CD14-positive monocyte (primary cell): Measurements from ENCODE around the gene ANGPTL1. TPM values are rescaled to one million over a fixed set of nuclear protein-coding genes. Genes with fewer than 3 reads are reported as not detected.

Experiments
- DNase-seq, 3 donors: peaks; one replicate each; pipeline ENCODE4 v3.0.0-alpha.2; 2011 to 2022
- H2AFZ ChIP-seq: 2 replicates; pipeline ENCODE4 v1.6.0; 2012; ENCODE audit warnings: mild to moderate bottlenecking, low read depth, low read length, inconsistent platforms; ENCODE audit not compliant: insufficient read depth, poor library complexity, severe bottlenecking
- H3K27ac ChIP-seq, 2 donors: 1 replicate in 1 of 2; 2 replicates in 1 of 2; pipeline ENCODE4 v1.5.1; 2012 to 2013; ENCODE audit warnings: low read length in 2 of 2, control low read depth in 1 of 2, inconsistent platforms in 1 of 2, low read depth in 1 of 2, mild to moderate bottlenecking in 1 of 2
- H3K27me3 ChIP-seq, 2 donors: one replicate each; pipeline versions ENCODE4 v1.6.0 to v1.6.1; 2011 to 2013; ENCODE audit warnings: low read length in 2 of 2; ENCODE audit not compliant: control insufficient read depth in 2 of 2, insufficient read depth in 2 of 2
- H3K36me3 ChIP-seq, 2 donors: replicated peaks in 1 of 2; 1 replicate in 1 of 2; 2 replicates in 1 of 2; pipeline versions ENCODE4 v1.5.1 to v1.6.1; 2012 to 2013; ENCODE audit warnings: low read length in 2 of 2, control low read depth in 1 of 2, inconsistent platforms in 1 of 2, mild to moderate bottlenecking in 1 of 2; ENCODE audit not compliant: insufficient read depth in 2 of 2, control insufficient read depth in 1 of 2
- H3K4me1 ChIP-seq, 2 donors: 1 replicate in 1 of 2; 2 replicates in 1 of 2; pipeline versions ENCODE4 v1.5.1 to v1.6.1; 2012 to 2013; ENCODE audit warnings: low read length in 2 of 2, control low read depth in 1 of 2, inconsistent platforms in 1 of 2, mild to moderate bottlenecking in 1 of 2, moderate library complexity in 1 of 2; ENCODE audit not compliant: insufficient read depth in 2 of 2, control insufficient read depth in 1 of 2
- H3K4me2 ChIP-seq: replicated peaks from 2 replicates; pipeline ENCODE3; 2012; ENCODE audit warnings: low read length, moderate library complexity, mild to moderate bottlenecking; ENCODE audit not compliant: poor library complexity, severe bottlenecking; ENCODE audit errors: extremely low read depth
- H3K4me3 ChIP-seq, 3 experiments: fragments of 200-600 bp in 1 of 3; sonication (generic) in 1 of 3; replicated peaks in 1 of 3; 1 replicate in 2 of 3; 2 replicates in 1 of 3; pipeline ENCODE4 v1.5.1; 2011 to 2013; ENCODE audit warnings: low read length in 3 of 3, mild to moderate bottlenecking in 3 of 3, control low read depth in 2 of 3, low read depth in 2 of 3, inconsistent platforms in 1 of 3, moderate library complexity in 1 of 3
- H3K79me2 ChIP-seq: 2 replicates; pipeline ENCODE4 v1.6.0; 2012; ENCODE audit warnings: mild to moderate bottlenecking, control low read depth, inconsistent platforms, low read length, moderate library complexity; ENCODE audit not compliant: insufficient read depth
- H3K9ac ChIP-seq: 2 replicates; pipeline ENCODE4 v1.6.0; 2017; ENCODE audit warnings: low read length, mild to moderate bottlenecking; ENCODE audit not compliant: insufficient read depth, poor library complexity, severe bottlenecking
- H3K9me3 ChIP-seq, 2 donors: replicated peaks in 1 of 2; 1 replicate in 1 of 2; 2 replicates in 1 of 2; pipeline versions ENCODE4 v1.5.1 to v1.6.1; 2012 to 2013; ENCODE audit warnings: low read length in 2 of 2, control low read depth in 1 of 2; ENCODE audit not compliant: control insufficient read depth in 1 of 2, insufficient read depth in 1 of 2
- H4K20me1 ChIP-seq: 2 replicates; pipeline ENCODE4 v1.6.0; 2012; ENCODE audit warnings: mild to moderate bottlenecking, low read length, control low read depth, moderate library complexity; ENCODE audit not compliant: insufficient read depth
- H3K27ac Mint-ChIP-seq, 7 donors: one replicate each; pipeline ENCODE4 v1.8.0; 2020; ENCODE audit warnings: mild to moderate bottlenecking in 7 of 7, mixed read lengths in 7 of 7, moderate library complexity in 6 of 7, inconsistent platforms in 2 of 7
- H3K27me3 Mint-ChIP-seq, 3 donors: one replicate each; pipeline ENCODE4 v1.8.0; 2021 to 2022; ENCODE audit warnings: low read depth in 3 of 3, mild to moderate bottlenecking in 3 of 3, mixed read lengths in 3 of 3, moderate library complexity in 3 of 3, inconsistent platforms in 1 of 3
- H3K36me3 Mint-ChIP-seq, 2 donors: one replicate each; pipeline ENCODE4 v1.8.0; 2020; ENCODE audit warnings: mixed read lengths in 2 of 2, inconsistent platforms in 1 of 2, mild to moderate bottlenecking in 1 of 2
- H3K4me1 Mint-ChIP-seq: one replicate; pipeline ENCODE4 v1.8.0; 2020; ENCODE audit warnings: mild to moderate bottlenecking, mixed read lengths
- H3K4me3 Mint-ChIP-seq, 2 donors: one replicate each; pipeline ENCODE4 v1.8.0; 2020; ENCODE audit warnings: mild to moderate bottlenecking in 2 of 2, mixed read lengths in 2 of 2, moderate library complexity in 1 of 2
- H3K9me3 Mint-ChIP-seq, 7 donors: one replicate each; pipeline ENCODE4 v1.8.0; 2020 to 2022; ENCODE audit warnings: mixed read lengths in 7 of 7, mild to moderate bottlenecking in 6 of 7, moderate library complexity in 6 of 7, inconsistent platforms in 2 of 7
- CTCF ChIP-seq: fragments of 200-600 bp; IDR thresholded peaks from one replicate; pipeline ENCODE4 v1.8.0; 2022; ENCODE audit warnings: antibody characterized with exemption, mild to moderate bottlenecking
- WGBS: methylation state at CpG from one replicate; pipeline ENCODE4 v1.1.5; 2013; ENCODE audit warnings: missing lambda C conversion rate; ENCODE audit not compliant: insufficient coverage; 5-methylcytosine and 5-hydroxymethylcytosine counted together
- intact Hi-C, 2 donors: fragments of 100-400 bp; cut with micrococcal nuclease; formaldehyde crosslinking; loops; one replicate each; pipeline versions ENCODE4 v1.15.0 to v1.15.1; 2023
- polyA plus RNA-seq, 3 donors: library from polyadenylated mRNA; depleted of rRNA in 1 of 3; unstranded in 2 of 3; stranded (reverse) in 1 of 3; fragments of 300-500 nt in 2 of 3; fragments of >200 nt in 1 of 3; fragmentation: Illumina TruSeq in 2 of 3; gene quantifications; 1 replicate in 2 of 3; 2 replicates in 1 of 3; pipeline ENCODE4 v1.2.3, GENCODE V29; 2012 to 2021

The ANGPTL1 gene
- polyA plus RNA-seq, 3 donors, result not detected

- intact Hi-C loops, result no loop called here
Measured at GRCh38 chr1:178862864-178863263, 8.0 kb downstream of the ANGPTL1 start.

GRCh38 chr1:178862416-178862815 is 8.5 kb downstream of the ANGPTL1 start:
- Mint-ChIP-seq H3K4me1 (peaks cover 2% of the 10 kb centered on the region), H3K4me3 (no peak overlapping the region), H3K36me3 (peaks cover 0 to 2% of the 10 kb centered on the region in 2 donors), H3K9me3 (no peaks in the 10 kb centered on the region), H3K27me3 (no peaks in the 10 kb centered on the region), H3K27ac (no peak overlapping the region)
- Histone ChIP-seq H3K4me2 (no peak overlapping the region), H3K4me3 (no peak overlapping the region), H3K36me3 (no peaks in the 10 kb centered on the region), H2AFZ (no peak overlapping the region), H3K27me3 (no peaks in the 10 kb centered on the region), H3K4me1 (peaks cover 0 to under 1% of the 10 kb centered on the region in 2 donors), H3K9ac (no peak overlapping the region), H4K20me1 (no peaks in the 10 kb centered on the region), H3K79me2 (no peaks in the 10 kb centered on the region), H3K27ac (no peak overlapping the region), H3K9me3 (no peaks in the 10 kb centered on the region)
- intact Hi-C loops, result no loop called here
- no peak for TF ChIP-seq CTCF
- WGBS, result no CpG with 5 or more reads among the region's 3 CpGs
- DNase-seq, result no peak

More at GRCh38 chr1:178862864-178863263, 8.0 kb downstream of the ANGPTL1 start:
- H3K79me2 ChIP-seq, result no peaks in the 10 kb centered on the region
- no peaks in the 10 kb centered on the region for H3K36me3 ChIP-seq
- no peaks in the 10 kb centered on the region for H3K9me3 ChIP-seq
- H3K27ac ChIP-seq, result no peak overlapping the region
- Mint-ChIP-seq H3K27ac (no peak overlapping the region), H3K9me3 (no peaks in the 10 kb centered on the region), H3K36me3 (peaks cover 0 to 2% of the 10 kb centered on the region in 2 donors), H3K4me3 (no peak overlapping the region), H3K4me1 (peaks cover 6% of the 10 kb centered on the region), H3K27me3 (no peaks in the 10 kb centered on the region)
- H4K20me1 ChIP-seq, result no peaks in the 10 kb centered on the region
- peaks cover 0 to 4% of the 10 kb centered on the region in 2 donors for H3K4me1 ChIP-seq
- TF ChIP-seq CTCF, result no peak
- no peaks in the 10 kb centered on the region for H3K27me3 ChIP-seq
- no peak for DNase-seq
- H3K4me3 ChIP-seq, result no peak overlapping the region
- no peak overlapping the region for H3K4me2 ChIP-seq
- no peak overlapping the region for H3K9ac ChIP-seq
- no peak overlapping the region for H2AFZ ChIP-seq
